Muscle of arm (tissue), 14 donors: ENCODE measurements around the gene ZNF711. TPM values are rescaled to one million over a fixed set of nuclear protein-coding genes. Genes with fewer than 3 reads are reported as not detected.
A peak's percentile ranks its signal among the peaks of the same experiment; 100 is the strongest.
"Not testable (repeated sequence)": the region's sequence is repeated elsewhere in the genome, so short reads cannot be mapped to it uniquely, and the experiment has no call there.

ENCODE experiments used
- DNase-seq: peaks from one replicate; pipeline ENCODE4 v3.0.0-alpha.2; 2013
- long read RNA-seq, 11 donors: transcript quantifications; one replicate each; lab custom pipeline, GENCODE V29; 2026
- polyA plus RNA-seq, 12 donors: library from polyadenylated mRNA; unstranded; fragments of 120-200 nt; gene quantifications; one replicate each; pipeline ENCODE4 v1.2.1, GENCODE V29; 2013; ENCODE audit not compliant: insufficient read length in 12 of 12

Gene ZNF711
- polyA plus RNA-seq = 10 to 100 TPM in 11 of 12 donors, not detected in 1; 21.5 to 50.3 (median 35.4) TPM
- long read RNA-seq, donor 1, partial matches to known transcripts = 20 of 20 reads
- long read RNA-seq, donor 1, other reads (novel, unspliced or antisense) = 0 of 20 reads
- long read RNA-seq, donor 2, partial matches to known transcripts = 0 of 1 reads
- long read RNA-seq, donor 2, other reads (novel, unspliced or antisense) = 0 of 1 reads
- long read RNA-seq, donor 3, full-length matches to known transcripts = 1 of 1 reads
- long read RNA-seq, donor 3, partial matches to known transcripts = 0 of 1 reads
- long read RNA-seq, donor 3, other reads (novel, unspliced or antisense) = 0 of 1 reads
- long read RNA-seq, donor 4, full-length matches to known transcripts = 1 of 1 reads
- long read RNA-seq, donor 4, partial matches to known transcripts = 0 of 1 reads
- long read RNA-seq, donor 4, other reads (novel, unspliced or antisense) = 0 of 1 reads
- long read RNA-seq, donor 5, full-length matches to known transcripts = 2 of 12 reads
- long read RNA-seq, donor 5, partial matches to known transcripts = 10 of 12 reads
- long read RNA-seq, donor 5, other reads (novel, unspliced or antisense) = 0 of 12 reads
- long read RNA-seq, donor 6, partial matches to known transcripts = 0 of 1 reads
- long read RNA-seq, donor 6, other reads (novel, unspliced or antisense) = 0 of 1 reads
- long read RNA-seq, donor 7 = 0 reads
- long read RNA-seq, donor 8, partial matches to known transcripts = 6 of 7 reads
- long read RNA-seq, donor 8, other reads (novel, unspliced or antisense) = 0 of 7 reads
- long read RNA-seq, donor 9, partial matches to known transcripts = 0 of 1 reads
- long read RNA-seq, donor 9, other reads (novel, unspliced or antisense) = 0 of 1 reads
- long read RNA-seq, donor 10, full-length matches to known transcripts = 2 of 2 reads
- long read RNA-seq, donor 10, partial matches to known transcripts = 0 of 2 reads
- long read RNA-seq, donor 10, other reads (novel, unspliced or antisense) = 0 of 2 reads
- long read RNA-seq, donor 11, partial matches to known transcripts = 5 of 5 reads
- long read RNA-seq, donor 11, other reads (novel, unspliced or antisense) = 0 of 5 reads

GRCh38 chrX:85243761-85244449, at the start of gene ZNF711, which contains the start of gene SATL1:
ZNF711 (plus strand) TSS chrX:85243991; CDS start chrX:85247573, 3,582 bp downstream.
SATL1 (minus strand) TSS chrX:85243779; CDS start chrX:85108968, 134,811 bp downstream.
- DNase-seq = peak; percentile 84

GRCh38 chrX:85196319-85196718, 47.5 kb upstream of the ZNF711 start:
- no peak for DNase-seq

- DNase-seq = no peak
Observed at GRCh38 chrX:85203461-85203970, 40.3 kb upstream of the ZNF711 start.

GRCh38 chrX:85213792-85214530, 29.8 kb upstream of the ZNF711 start:
- no peak for DNase-seq

GRCh38 chrX:85215946-85216345, 27.8 kb upstream of the ZNF711 start:
- DNase-seq = no peak

GRCh38 chrX:85221361-85221760, 22.4 kb upstream of the ZNF711 start:
- no peak for DNase-seq

- no peak for DNase-seq
Observed at GRCh38 chrX:85223359-85223758, 20.4 kb upstream of the ZNF711 start.

- peak; percentile 2 for DNase-seq
Observed at GRCh38 chrX:85243155-85243554, 636 bp upstream of the ZNF711 start.

GRCh38 chrX:85244450-85245211, 840 bp downstream of the ZNF711 start:
- peak; percentile 40 for DNase-seq

- DNase-seq = not testable (repeated sequence)
Observed at GRCh38 chrX:85285286-85285685, 41.5 kb downstream of the ZNF711 start.

- no peak for DNase-seq
Observed at GRCh38 chrX:85288992-85289723, 45.4 kb downstream of the ZNF711 start.

GRCh38 chrX:85303544-85303943, 59.8 kb downstream of the ZNF711 start:
- DNase-seq = no peak

GRCh38 chrX:85309717-85310116, 65.9 kb downstream of the ZNF711 start:
- no peak for DNase-seq

- DNase-seq = not testable (repeated sequence)
Observed at GRCh38 chrX:85311348-85311747, 67.6 kb downstream of the ZNF711 start.
